ENCODE data around the gene CYP2J2. TPM values are rescaled to one million over a fixed set of nuclear protein-coding genes. Genes with fewer than 3 reads are reported as not detected.
"Not testable (repeated sequence)": the region's sequence is repeated elsewhere in the genome, so short reads cannot be mapped to it uniquely, and the experiment has no call there.

The CYP2J2 gene
- 10 to 100 TPM in 1 of 4 donors, 1 to 10 TPM in 3; 5.5 to 19.6 (median 6.6) TPM for total RNA-seq

GRCh38 chr1:59926381-59927123 lies at the start of gene CYP2J2:
TSS of gene CYP2J2 (minus strand) at chr1:59926773. CDS start at chr1:59926746, 27 bp downstream.
- Histone ChIP-seq H3K4me3 (peak within 1 kb of the TSS; percentile 52 to 70 (median 58)), H3K9me3 (peaks cover 0 to 8% (median 0%) of the 10 kb centered on the region in 3 donors), H3K27me3 (peaks cover 0 to 45% (median 0%) of the 10 kb centered on the region in 4 donors), H3K27ac (peak within 1 kb of the TSS in 3 of 4 donors; percentile 41 to 73 (median 61)), H3K4me1 (peaks cover 0 to 30% (median 0%) of the 10 kb centered on the region in 3 donors), H3K36me3 (no peaks in the 10 kb centered on the region)
- 2 to 5% methylated on average over 16 to 33 of the region's 42 CpGs for WGBS, 2 donors
- no peak for DNase-seq
- TF ChIP-seq POLR2A (IDR thresholded peaks at IDR 0.05) = peak in 1 of 4 donors; percentile 10
- no peak for TF ChIP-seq CTCF (IDR thresholded peaks at IDR 0.05)
- intact Hi-C loops (cut with DNase I) = no loop called here

GRCh38 chr1:59973719-59974118 lies 47.1 kb upstream of the CYP2J2 start:
- no peak for DNase-seq
- TF ChIP-seq POLR2A (IDR thresholded peaks at IDR 0.05) (no peak), CTCF (IDR thresholded peaks at IDR 0.05) (no peak)
- H3K36me3 ChIP-seq = no peaks in the 10 kb centered on the region
- intact Hi-C loops (cut with DNase I) = no loop called here
- H3K27ac ChIP-seq = no peak overlapping the region
- peaks cover 0 to 6% (median 0%) of the 10 kb centered on the region in 4 donors for H3K27me3 ChIP-seq
- 92 to 100% methylated on average over 1 of the region's 1 CpG for WGBS, 2 donors
- H3K4me1 ChIP-seq = peaks cover 0 to 18% (median 4%) of the 10 kb centered on the region in 3 donors
- no peak overlapping the region for H3K4me3 ChIP-seq
- no peaks in the 10 kb centered on the region for H3K9me3 ChIP-seq

GRCh38 chr1:59972216-59972927 lies 45.8 kb upstream of the CYP2J2 start:
- no peak for TF ChIP-seq CTCF (IDR thresholded peaks at IDR 0.05)
- no peak for TF ChIP-seq POLR2A (IDR thresholded peaks at IDR 0.05)
- no peaks in the 10 kb centered on the region for H3K9me3 ChIP-seq
- DNase-seq = no peak
- WGBS, 2 donors = 80 to 87% methylated on average over 14 to 19 of the region's 20 CpGs
- H3K27me3 ChIP-seq = peaks cover 0 to 6% (median 0%) of the 10 kb centered on the region in 4 donors
- peaks cover 0 to 24% (median 4%) of the 10 kb centered on the region in 3 donors for H3K4me1 ChIP-seq
- intact Hi-C loops (cut with DNase I) = no loop called here
- H3K36me3 ChIP-seq = no peaks in the 10 kb centered on the region
- H3K27ac ChIP-seq = no peak overlapping the region
- H3K4me3 ChIP-seq = no peak overlapping the region

GRCh38 chr1:59971464-59971911 lies 44.9 kb upstream of the CYP2J2 start:
- 11 to 25% methylated on average over 8 to 19 of the region's 19 CpGs for WGBS, 2 donors
- Histone ChIP-seq H3K27ac (no peak overlapping the region), H3K9me3 (no peaks in the 10 kb centered on the region), H3K27me3 (peaks cover 0 to 6% (median 0%) of the 10 kb centered on the region in 4 donors), H3K4me3 (no peak overlapping the region), H3K4me1 (peaks cover 0 to 24% (median 4%) of the 10 kb centered on the region in 3 donors), H3K36me3 (no peaks in the 10 kb centered on the region)
- TF ChIP-seq POLR2A (IDR thresholded peaks at IDR 0.05) (no peak), CTCF (IDR thresholded peaks at IDR 0.05) (peak; percentile 68 to 87 (median 79))
- no peak for DNase-seq
- intact Hi-C loops (cut with DNase I) = no loop called here

- H3K27me3 ChIP-seq; DNase-seq; H3K9me3 ChIP-seq; H3K36me3 ChIP-seq; H3K27ac ChIP-seq; H3K4me3 ChIP-seq; intact Hi-C loops (cut with DNase I): not testable (repeated sequence)
- 90% methylated on average over 2 of the region's 42 CpGs; no CpG with 5 or more reads in 1 of the 2 donors for WGBS, 2 donors
- peaks cover 0 to 23% (median 4%) of the 10 kb centered on the region in 3 donors for H3K4me1 ChIP-seq
Measured at GRCh38 chr1:59969542-59970175, 43.1 kb upstream of the CYP2J2 start.

- H3K27ac ChIP-seq; H3K36me3 ChIP-seq; H3K4me3 ChIP-seq; intact Hi-C loops (cut with DNase I); H3K9me3 ChIP-seq; DNase-seq; H3K27me3 ChIP-seq: not testable (repeated sequence)
- WGBS, 2 donors = 87 to 91% methylated on average over 10 to 15 of the region's 17 CpGs
- peaks cover 0 to 23% (median 4%) of the 10 kb centered on the region in 3 donors for H3K4me1 ChIP-seq
Measured at GRCh38 chr1:59968746-59969145, 42.2 kb upstream of the CYP2J2 start.
